Lower lobe of right lung (tissue), 2 donors: Measurements from ENCODE around the gene GNB1. TPM values are rescaled to one million over a fixed set of nuclear protein-coding genes. Genes with fewer than 3 reads are reported as not detected.

Experiments used
- ATAC-seq, 2 donors: fragments of 200-7000 bp; cut with Tn5 transposase; one replicate each; pipeline ENCODE4 v1.9.1; 2020 to 2022; ENCODE audit warnings: mild to moderate bottlenecking in 2 of 2, moderate library complexity in 2 of 2
- DNase-seq: peaks from one replicate; pipeline ENCODE4 v3.0.0-alpha.2; 2020
- H3K27ac ChIP-seq: fragments of 200-600 bp; one replicate; pipeline ENCODE4 v1.8.0; 2022
- H3K27me3 ChIP-seq: fragments of 200-600 bp; one replicate; pipeline ENCODE4 v1.8.0; 2022; ENCODE audit warnings: low read depth
- H3K36me3 ChIP-seq: fragments of 200-600 bp; one replicate; pipeline ENCODE4 v1.8.0; 2022; ENCODE audit warnings: mild to moderate bottlenecking
- H3K4me1 ChIP-seq: fragments of 200-600 bp; one replicate; pipeline ENCODE4 v1.8.0; 2022
- H3K4me3 ChIP-seq: fragments of 200-600 bp; one replicate; pipeline ENCODE4 v1.8.0; 2022; ENCODE audit warnings: mild to moderate bottlenecking
- H3K9me3 ChIP-seq: fragments of 200-600 bp; one replicate; pipeline ENCODE4 v1.8.0; 2022
- CTCF ChIP-seq: fragments of 200-600 bp; IDR thresholded peaks from one replicate; pipeline ENCODE4 v1.8.0; 2022; ENCODE audit warnings: antibody characterized with exemption, mild to moderate bottlenecking
- intact Hi-C: fragments of 100-400 bp; cut with DNase I; formaldehyde crosslinking; loops from one replicate; pipeline ENCODE4 v1.11.0; 2022
- total RNA-seq: library from RNA; stranded (reverse); fragmentation: NEBNext Ultra II Directional; extraction: Animal tissue kit (Norgen Biotek cat#: 25700); gene quantifications from one replicate; pipeline ENCODE4 v1.2.1, GENCODE V29; 2021
- donor health status: DM: no; HTN: yes; CAD: no; lungs with severe emphysema.

Gene GNB1
- total RNA-seq, 1 donor from 2014 or later, result 341 TPM

- DNase-seq, result no peak
- Histone ChIP-seq H3K27me3 (no peaks in the 10 kb centered on the region), H3K4me1 (peaks cover 84% of the 10 kb centered on the region), H3K9me3 (no peaks in the 10 kb centered on the region), H3K4me3 (no peak overlapping the region), H3K36me3 (peaks cover 27% of the 10 kb centered on the region), H3K27ac (no peak overlapping the region)
- no peak for TF ChIP-seq CTCF
- intact Hi-C loops, result no loop called here
- no peak for ATAC-seq
Observed at GRCh38 chr1:1876335-1876930, 14.5 kb downstream of the GNB1 start.

DNA sequence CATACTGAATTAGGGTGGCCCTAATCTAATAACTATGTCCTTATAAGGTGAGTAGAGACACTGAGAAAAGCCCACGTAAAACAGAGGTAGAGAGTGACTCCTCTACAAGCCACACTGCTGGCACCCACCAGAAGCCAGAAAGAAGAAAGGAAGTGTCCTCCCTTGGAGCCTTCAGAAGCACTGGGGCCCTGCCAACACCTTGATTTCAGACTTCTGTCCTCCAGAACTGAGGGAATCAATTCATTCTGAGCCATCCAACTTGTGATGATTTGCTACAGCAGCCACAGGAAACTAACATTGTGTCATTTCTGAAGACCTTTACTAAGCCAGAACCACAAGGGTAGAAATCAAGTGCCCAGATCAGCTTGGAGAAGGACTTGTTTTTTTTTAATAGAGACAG is 15.0 kb downstream of the GNB1 start:
- Histone ChIP-seq H3K4me3 (no peak overlapping the region), H3K27me3 (no peaks in the 10 kb centered on the region), H3K36me3 (peaks cover 27% of the 10 kb centered on the region), H3K9me3 (no peaks in the 10 kb centered on the region), H3K4me1 (peaks cover 84% of the 10 kb centered on the region), H3K27ac (no peak overlapping the region)
- ATAC-seq, result no peak
- intact Hi-C loops, result no loop called here
- no peak for TF ChIP-seq CTCF
- DNase-seq, result peak; percentile 4

GRCh38 chr1:1874901-1875300 is 16.0 kb downstream of the GNB1 start:
- Histone ChIP-seq H3K4me1 (peaks cover 78% of the 10 kb centered on the region), H3K27me3 (no peaks in the 10 kb centered on the region), H3K4me3 (no peak overlapping the region), H3K27ac (no peak overlapping the region), H3K36me3 (peaks cover 27% of the 10 kb centered on the region), H3K9me3 (no peaks in the 10 kb centered on the region)
- no peak for DNase-seq
- ATAC-seq, result no peak
- no peak for TF ChIP-seq CTCF
- intact Hi-C loops, result no loop called here

GRCh38 chr1:1873186-1873585 is 17.7 kb downstream of the GNB1 start:
- TF ChIP-seq CTCF, result no peak
- no peak overlapping the region for H3K27ac ChIP-seq
- intact Hi-C loops, result no loop called here
- no peak overlapping the region for H3K4me3 ChIP-seq
- H3K9me3 ChIP-seq, result no peaks in the 10 kb centered on the region
- DNase-seq (no peak), ATAC-seq (peak; percentile 51 to 52)
- H3K4me1 ChIP-seq, result peaks cover 79% of the 10 kb centered on the region
- H3K27me3 ChIP-seq, result no peaks in the 10 kb centered on the region
- H3K36me3 ChIP-seq, result peaks cover 27% of the 10 kb centered on the region

GRCh38 chr1:1872329-1872994 is 18.4 kb downstream of the GNB1 start:
- no peak overlapping the region for H3K27ac ChIP-seq

More at GRCh38 chr1:1872329-1872994, 18.4 kb downstream of the GNB1 start:
- no peak for ATAC-seq
- Histone ChIP-seq H3K27me3 (no peaks in the 10 kb centered on the region), H3K4me1 (peaks cover 72% of the 10 kb centered on the region), H3K9me3 (no peaks in the 10 kb centered on the region), H3K4me3 (no peak overlapping the region), H3K36me3 (peaks cover 27% of the 10 kb centered on the region)
- TF ChIP-seq CTCF, result no peak
- no peak for DNase-seq
- intact Hi-C loops, result no loop called here
